ENCODE measurements around the gene PRSS16. TPM values are rescaled to one million over a fixed set of nuclear protein-coding genes. Genes with fewer than 3 reads are reported as not detected.
"Not testable (repeated sequence)": the region's sequence is repeated elsewhere in the genome, so short reads cannot be mapped to it uniquely, and the experiment has no call there.

Gene PRSS16
- polyA plus RNA-seq, 3 donors: 0.21 to 0.35 (median 0.34) TPM

DNA sequence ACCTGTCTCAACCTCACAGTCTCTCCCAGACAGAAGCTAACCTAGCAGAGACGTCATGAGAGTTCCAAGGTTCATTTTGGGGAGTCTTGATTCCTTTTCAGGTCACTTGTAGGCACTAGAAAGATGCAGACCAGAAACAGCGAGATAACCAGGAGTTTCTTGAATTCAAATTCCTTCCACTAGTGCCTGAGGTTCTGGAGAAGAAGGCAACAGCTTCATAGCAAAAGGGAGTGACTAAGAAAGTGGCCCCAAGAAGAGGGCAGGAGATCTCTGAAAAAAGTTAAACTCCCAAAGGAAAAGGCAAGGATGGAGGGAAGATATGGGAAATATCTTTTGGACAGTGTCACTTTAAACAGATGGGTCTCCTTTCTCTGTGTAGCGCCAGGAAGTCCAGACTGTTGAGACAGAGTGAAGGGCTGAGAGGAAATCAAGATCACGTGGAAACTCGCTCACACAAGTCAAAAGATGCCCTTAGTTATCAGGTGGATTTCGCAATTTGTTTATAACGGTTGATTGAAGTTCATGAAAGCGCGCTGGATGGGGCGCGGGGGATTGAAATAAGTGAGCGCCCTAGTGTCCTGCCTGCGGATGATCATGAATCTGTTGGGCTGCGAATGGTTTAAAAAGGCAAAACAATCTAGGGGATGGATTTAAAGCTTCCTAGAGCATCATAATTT is 4.8 kb upstream of the PRSS16 start:
- no peak for DNase-seq (ENCODE audit: low read depth in 3 of 3, low spot score in 2 of 3)

DNA sequence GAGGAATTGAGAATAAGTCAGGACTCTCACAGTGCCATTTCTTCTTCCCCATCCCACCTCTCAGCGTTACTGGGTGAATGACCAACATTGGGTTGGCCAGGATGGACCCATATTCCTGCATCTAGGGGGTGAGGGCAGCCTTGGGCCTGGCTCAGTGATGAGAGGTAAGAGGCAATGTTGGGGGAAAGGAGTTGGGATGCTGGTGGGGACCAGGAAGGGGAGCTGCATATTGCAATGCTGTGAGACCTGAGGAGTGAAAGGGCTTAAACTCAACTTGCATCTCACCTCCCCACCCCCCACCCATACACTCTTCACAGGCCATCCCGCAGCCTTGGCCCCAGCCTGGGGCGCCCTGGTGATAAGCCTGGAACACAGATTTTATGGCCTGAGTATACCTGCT is 1.3 kb downstream of the PRSS16 start:
- DNase-seq (ENCODE audit: low read depth in 3 of 3, low spot score in 2 of 3): no peak

DNA sequence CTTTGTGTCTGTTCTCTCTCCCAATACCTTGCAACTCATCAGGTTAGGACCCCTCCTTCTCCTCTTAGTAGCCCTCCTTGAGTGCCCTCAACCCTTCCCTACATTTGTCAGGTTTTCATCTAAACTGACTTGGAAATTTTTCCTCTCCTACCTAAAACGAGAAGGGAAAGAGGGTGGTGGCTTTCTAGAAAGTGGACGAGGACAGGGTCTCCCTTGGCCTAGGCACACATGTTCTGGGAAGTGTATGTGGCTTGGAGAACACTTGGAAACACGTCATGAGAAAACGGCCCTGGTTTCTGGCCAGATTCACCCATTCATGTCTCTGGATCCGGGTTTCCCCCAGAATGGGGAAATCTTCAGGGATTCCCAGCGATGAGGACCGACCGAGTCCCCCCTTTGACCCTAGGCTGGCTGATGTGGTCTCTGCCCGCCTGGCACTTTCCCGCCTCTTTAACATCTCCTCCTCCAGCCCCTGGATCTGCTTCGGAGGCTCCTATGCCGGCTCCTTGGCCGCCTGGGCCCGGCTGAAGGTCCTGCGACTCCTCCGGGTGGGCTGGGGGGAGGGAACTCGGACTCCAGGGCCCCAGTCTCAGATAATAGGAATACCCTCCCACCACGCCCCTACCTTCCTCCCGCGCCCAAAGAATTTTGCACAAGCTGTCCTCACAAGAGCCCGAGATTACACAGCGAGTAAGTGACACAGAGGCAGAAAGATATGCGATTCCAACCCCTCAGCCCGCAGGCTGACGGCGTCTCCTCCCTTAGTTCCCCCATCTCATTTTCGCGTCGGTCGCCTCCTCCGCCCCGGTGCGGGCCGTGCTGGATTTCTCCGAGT is 3.0 kb downstream of the PRSS16 start:
- DNase-seq (ENCODE audit: low read depth in 3 of 3, low spot score in 2 of 3): no peak

DNA sequence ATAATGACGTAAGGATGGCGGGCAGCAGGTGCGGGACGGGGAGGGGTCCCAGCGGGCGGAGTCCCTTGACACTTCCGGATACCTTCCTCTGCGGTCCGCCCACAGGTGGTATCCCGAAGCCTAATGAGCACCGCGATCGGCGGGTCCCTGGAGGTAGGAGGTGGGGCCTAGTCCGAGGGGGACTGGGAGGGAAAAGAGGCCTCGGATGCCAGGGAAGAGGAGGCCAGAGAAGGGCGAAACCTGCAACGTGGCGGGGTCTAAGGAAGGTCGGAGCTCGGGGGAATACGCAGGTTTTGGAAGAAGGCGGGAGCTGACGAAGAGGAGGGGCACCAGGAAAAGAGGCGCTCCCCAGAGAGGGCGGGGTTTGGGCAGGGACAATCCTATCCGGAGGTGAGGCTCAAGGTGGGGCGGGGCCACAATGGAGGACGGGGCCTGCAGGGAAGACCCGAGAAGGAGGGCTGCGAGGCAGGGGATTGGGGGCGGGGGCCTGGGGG is 3.7 kb downstream of the PRSS16 start:
- no peak for DNase-seq (ENCODE audit: low read depth in 3 of 3, low spot score in 2 of 3)

DNA sequence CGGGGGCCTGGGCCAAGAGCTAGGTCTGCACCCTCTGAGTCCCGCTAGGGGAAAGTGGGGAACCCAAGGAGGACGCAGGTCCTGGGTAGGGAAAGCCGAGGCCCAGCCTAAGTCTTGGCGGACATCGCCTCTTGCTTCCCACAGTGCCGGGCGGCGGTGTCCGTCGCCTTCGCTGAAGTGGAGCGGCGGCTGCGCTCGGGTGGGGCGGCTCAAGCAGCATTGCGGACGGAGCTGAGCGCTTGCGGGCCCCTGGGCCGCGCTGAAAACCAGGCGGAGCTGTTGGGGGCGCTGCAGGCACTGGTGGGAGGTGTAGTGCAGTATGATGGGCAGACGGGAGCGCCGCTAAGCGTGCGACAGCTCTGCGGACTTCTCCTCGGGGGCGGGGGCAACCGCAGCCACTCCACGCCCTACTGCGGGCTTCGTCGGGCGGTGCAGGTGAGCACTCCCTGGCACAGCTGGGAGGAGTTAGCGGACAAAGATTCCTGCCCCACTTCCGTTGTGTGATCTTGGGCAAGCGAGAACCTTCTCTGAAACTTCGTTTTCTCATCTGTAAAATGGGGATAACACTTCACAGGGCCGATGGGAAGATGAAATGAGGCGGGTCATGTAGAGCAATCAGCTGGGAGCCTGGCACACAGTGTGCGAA is 4.2 kb downstream of the PRSS16 start:
- no peak for DNase-seq (ENCODE audit: low read depth in 3 of 3, low spot score in 2 of 3)

DNA sequence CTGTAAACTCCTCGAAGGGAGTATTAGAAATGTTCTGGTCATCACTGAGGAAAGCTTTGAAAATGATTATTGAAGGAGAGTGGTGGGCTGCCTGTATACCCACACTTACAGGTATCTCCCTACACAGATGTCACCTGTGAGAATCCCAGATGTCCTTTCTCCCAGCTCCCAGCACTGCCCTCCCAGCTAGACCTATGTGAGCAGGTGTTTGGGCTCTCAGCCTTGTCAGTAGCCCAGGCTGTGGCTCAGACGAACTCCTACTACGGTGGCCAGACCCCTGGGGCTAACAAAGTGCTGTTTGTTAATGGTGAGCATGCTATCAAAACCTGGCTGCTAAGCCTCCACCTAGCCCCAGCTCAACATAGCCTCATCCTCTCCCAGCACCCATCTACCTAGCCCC is 7.1 kb downstream of the PRSS16 start:
- no peak for DNase-seq (ENCODE audit: low read depth in 3 of 3, low spot score in 2 of 3)

DNA sequence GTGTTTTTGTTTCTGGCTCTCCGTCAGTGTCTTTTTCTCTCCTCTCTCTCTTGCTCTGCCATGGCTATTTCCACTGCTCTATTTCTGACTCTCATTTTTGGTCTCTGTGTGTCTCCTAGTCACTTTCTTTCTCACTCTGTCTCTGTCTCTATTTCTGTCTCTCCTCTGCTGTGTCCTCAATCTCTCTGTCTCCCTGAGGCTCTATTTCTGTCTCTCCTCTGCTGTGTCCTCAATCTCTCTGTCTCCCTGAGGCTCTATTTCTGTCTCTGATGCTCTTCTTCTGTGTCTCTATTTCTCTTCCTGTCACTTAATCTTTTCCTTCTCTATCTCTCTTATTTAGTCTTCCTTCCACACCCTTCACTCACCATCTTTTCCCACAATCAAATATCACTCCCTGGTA is 8.4 kb downstream of the PRSS16 start:
- DNase-seq (ENCODE audit: low read depth in 3 of 3, low spot score in 2 of 3): no peak

DNA sequence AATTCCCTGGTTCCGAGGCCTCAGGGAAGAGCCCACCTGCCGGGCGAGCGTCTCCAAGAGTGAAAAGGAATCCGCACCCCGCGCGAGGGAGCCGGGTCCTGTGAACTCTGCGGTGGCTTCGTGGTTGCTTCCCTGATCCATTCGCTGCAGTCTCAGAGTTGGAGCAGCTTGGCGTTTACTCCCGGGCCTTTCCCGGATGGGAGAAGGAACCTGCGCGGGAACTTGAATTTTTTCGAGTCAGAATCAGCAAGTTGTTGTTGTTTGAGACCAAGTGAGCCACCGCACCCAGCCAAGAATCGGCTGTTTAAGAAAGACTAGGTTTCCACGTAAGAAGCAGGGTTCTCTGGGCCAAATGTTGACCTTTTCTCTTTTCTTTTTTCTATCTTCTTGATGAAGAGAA is 12.9 kb downstream of the PRSS16 start:
- DNase-seq (ENCODE audit: low read depth in 3 of 3, low spot score in 2 of 3): no peak

DNA sequence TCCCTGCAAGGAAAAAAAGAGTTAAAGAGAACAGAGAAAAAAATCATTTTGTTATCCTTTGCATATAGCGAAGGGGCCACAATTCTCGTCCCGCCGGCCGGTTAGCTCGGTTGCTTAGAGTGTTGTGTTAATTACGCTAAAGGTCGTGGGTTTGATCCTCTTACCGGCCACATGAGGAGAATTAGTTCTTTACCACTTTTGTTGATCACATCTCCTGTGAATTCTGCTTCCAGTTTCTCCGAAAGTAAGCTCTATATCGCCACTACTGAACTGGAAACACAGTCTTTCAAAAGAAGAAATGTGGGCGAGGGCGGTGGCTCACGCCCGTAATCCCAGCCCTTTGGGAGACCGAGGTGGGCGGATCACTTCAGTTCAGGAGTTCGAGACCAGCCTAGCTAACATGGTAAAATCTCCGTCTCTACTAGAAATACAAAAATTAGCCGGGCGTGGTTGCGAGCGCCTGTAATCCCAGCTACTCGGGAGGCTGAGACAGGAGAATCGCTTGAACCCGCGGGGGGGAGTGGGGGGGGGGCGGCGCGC is 13.4 kb downstream of the PRSS16 start:
- DNase-seq (ENCODE audit: low read depth in 3 of 3, low spot score in 2 of 3): no peak

DNA sequence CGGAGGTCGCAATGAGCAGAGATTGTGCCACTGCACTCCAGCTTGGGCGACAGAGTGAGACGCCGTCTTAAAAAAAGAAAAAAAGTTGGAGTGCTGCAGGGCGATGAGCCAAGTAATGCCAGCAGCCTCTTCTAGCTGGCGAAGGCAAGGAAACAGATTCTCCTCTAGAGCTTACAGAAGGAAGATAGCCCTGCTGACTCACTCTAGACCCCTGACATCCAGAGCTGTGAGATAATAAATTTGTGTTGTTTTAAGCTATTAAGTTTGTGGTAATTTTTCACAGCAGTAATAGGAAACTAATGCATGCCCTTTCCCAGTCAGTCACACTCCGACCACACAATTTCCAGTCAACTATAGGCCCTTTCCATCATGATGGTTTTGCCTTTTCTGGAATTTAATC is 16.4 kb downstream of the PRSS16 start:
- no peak for DNase-seq (ENCODE audit: low read depth in 3 of 3, low spot score in 2 of 3)

DNA sequence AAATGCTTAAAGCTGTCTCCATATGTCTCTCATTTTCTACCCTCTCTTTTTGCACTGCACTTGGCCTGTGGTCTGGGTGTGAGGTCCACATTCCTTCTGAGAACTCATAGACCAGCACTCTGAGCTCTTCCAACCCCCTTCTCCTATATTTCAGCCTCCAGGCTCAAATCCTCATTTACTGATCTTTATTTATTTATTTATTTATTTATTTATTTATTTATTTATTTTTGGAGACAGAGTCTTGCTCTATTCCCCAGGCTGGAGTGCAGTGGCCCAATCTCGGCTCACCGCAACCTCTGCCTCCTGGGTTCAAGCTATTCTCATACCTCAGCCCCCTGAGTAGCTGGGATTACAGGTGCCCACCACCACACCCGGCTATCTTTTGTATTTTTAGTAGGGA is 19.5 kb downstream of the PRSS16 start:
- not testable (repeated sequence) for DNase-seq (ENCODE audit: low read depth in 3 of 3, low spot score in 2 of 3)

DNA sequence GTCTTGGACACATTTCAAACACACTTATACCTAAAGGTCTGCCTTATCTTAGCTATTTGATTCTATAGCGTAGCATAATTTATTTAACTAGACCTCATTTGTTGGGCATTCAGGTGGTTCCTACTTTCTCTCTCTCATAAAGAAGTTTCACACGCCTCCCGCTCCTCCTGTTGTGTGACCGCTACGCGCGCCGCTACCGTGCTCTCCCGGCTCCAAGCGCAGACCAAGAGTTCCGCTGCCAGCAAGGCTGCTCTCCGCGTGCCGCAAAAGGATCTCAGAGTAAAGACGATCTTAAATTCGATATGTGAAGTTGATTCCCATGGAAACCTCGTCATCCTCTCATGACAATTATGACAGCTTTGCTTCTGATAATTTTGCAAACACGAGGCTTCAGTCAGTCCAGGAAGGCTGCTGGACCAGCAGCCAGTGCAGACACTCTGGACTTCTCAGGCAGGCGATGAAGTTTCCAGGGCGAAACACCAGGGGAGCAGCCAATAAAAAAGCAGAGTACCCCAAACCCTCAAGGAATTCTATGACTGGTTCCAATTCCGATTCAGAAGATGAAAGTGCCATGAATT is 20.4 kb downstream of the PRSS16 start:
- DNase-seq (ENCODE audit: low read depth in 3 of 3, low spot score in 2 of 3): no peak

DNA sequence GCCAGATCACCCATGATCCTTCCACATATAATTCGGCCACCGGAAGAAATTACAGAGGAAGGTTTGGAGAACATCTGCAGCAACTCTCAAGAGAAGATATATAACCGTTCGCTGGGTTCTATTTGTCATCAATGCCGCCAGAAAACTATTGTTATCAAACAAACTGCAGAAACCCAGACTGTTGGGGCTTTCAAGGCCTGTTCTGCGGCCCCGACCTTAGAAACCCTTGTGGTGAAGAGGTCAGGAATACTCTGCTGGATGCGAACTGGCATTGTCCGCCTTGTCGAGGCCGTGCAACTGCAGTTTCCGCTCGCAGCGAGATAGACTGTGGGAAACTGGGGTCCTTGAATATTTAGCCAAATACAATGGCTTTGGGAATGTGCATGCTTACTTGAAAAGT is 21.3 kb downstream of the PRSS16 start:
- no peak for DNase-seq (ENCODE audit: low read depth in 3 of 3, low spot score in 2 of 3)

DNA sequence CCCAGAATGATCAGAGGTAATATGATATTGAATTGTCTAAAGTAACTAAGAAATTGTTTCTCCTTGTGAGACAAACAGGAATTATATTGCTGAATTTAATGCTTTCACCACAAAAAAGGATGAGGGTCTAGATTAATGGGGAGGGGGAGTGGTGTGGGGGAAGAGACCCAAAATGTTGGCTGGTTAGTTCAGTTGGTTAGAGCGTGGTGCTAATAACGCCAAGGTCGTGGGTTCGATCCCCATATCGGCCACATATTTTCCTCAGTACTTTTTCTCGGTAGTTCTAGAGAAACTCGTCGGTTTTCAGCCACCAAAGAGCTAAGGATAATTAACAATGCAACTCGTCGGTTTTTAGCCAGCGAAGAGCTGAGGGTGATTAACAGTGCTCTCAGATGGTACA is 26.3 kb downstream of the PRSS16 start:
- no peak for DNase-seq (ENCODE audit: low read depth in 3 of 3, low spot score in 2 of 3)

DNA sequence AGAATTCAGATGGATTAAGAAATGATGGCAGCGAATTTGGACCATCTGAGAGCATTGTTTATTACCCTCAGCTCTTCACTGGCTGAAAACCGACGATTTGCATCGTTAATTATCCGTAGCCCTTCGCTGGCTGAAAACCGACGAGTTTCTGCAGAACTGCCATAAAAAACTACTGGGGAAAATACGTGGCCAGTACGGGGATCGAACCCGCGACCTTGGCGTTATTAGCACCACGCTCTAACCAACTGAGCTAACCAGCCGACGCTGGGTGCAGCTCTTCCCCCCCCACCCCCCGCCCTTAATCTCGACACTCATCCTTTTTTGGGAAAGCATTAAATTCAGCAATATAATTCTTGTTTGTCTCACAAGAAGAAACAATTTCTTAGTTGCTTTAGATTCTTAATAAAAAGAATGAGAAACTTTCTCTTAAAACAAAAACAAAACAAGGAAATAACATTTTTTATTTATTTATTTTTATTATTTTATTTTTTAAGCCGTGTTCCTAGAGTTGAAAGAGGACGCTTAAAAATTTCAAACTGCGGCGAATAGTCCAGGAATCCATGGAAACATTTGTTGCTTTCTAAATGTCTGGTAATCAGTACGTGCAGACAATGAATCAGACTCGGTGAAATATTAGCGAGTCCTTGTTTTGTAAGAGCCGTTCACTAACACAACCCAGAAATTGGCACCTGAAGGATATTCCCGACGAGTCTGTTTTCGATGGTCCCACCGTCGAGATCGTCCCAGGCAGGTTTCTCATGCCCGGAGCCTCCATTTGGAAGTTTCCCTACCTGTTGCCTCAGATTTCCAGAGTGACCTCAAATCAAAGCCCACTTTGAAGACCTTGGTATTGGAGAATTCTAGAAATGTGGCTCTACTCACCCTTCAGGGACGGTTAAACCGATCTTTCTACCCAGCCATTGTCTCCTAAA is 27.8 kb downstream of the PRSS16 start:
- no peak for DNase-seq (ENCODE audit: low read depth in 3 of 3, low spot score in 2 of 3)

DNA sequence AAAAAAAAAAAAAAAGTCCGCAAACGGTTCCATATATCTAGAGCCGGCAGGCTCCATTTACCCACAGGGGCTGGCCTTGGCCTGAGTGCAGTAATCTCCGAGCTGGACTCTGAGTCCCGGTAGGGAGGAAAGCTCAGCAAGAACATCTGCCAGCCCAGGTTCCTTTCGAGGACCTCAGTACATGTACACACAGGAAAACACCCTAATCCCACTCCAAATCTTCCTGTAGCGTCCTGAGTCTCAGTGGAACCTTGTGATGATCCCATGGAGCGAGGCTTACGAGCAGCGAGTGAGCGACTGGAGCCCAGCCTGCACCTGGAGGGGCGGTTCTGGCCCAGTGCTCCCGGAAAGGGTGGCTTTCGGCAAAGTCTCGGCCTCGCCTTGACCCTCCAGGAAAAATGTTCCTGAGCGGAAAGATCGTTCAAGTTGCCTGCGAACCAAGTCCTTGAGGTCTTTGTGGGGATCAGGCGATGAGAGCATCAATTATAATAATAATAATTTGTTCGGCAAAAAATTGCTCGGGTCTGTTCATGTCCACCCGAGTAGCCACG is 32.1 kb downstream of the PRSS16 start:
- no peak for DNase-seq (ENCODE audit: low read depth in 3 of 3, low spot score in 2 of 3)

DNA sequence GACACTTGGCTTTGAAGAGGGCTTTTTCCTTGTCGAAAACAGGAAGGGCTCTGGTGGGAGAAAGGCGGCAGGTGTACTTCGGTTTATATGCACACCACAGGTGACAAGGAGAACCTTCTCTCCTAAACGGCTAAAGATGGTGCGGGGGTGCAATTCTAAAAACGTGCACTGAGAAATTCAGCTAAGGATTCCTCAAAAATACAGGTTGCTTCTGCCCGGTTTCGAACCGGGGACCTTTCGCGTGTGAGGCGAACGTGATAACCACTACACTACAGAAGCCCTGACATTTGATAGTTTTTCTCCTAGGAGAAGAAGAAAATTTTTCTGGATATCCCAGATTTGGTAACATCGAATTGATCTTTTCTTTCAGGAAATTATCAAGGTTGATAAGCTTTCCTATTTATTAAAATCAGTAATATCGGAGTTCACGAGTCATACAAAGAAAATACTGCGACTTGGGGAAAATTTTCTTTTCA is 32.6 kb downstream of the PRSS16 start:
- DNase-seq (ENCODE audit: low read depth in 3 of 3, low spot score in 2 of 3): no peak

DNA sequence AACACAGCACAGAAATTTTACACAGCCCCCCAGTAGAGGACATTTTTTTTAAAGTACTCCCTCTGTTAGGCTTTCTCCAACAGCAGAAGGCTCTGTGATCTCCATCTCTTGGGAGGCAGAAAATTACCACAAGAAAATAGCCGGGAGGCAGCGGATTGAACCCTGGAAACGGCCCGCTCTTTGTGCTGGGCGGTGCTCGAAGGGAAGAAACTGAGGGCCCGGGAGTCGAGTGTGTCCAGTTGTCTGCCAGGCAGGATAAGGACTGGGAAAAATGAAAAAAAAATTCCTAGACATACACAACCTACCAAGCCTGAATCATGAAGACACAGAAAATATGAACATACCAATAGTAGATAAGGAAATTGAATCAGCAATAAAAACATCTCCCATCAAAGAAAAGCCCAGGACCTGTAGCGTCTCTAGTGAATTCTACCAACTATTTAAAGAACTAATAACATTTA is 33.1 kb downstream of the PRSS16 start:
- no peak for DNase-seq (ENCODE audit: low read depth in 3 of 3, low spot score in 2 of 3)

DNA sequence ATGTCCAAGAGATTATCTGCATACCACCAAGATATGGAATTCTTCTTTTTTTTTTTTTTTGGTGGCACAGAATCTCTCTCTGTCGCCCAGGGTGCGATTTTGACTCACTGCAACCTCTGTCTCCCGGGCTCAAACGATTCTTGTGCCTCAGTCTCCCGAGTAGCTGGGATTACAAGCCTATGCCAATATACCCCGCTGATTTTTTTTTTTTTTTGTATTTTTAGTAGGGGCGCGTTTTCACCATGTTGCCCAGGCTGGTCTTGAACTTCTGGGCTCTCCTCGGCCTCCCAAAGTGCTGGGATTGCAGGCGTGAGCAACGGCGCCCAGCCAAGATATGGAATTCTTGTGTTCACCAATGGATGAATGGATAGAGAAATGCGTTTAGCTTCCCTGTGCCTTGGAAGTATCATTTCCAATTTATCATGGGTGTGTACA is 33.6 kb downstream of the PRSS16 start:
- DNase-seq (ENCODE audit: low read depth in 3 of 3, low spot score in 2 of 3): no peak
